GM12875 (cell line): ENCODE data around the gene HSPBP1.

Experiments used
- H3K4me3 ChIP-seq: one replicate; pipeline ENCODE4 v1.5.1; 2011; ENCODE audit warnings: low read depth, low read length, control low read depth
- CTCF ChIP-seq: IDR thresholded peaks from 2 replicates; pipeline ENCODE4 v1.5.1; 2011; ENCODE audit warnings: low read depth, mild to moderate bottlenecking, control low read depth, inconsistent platforms, low read length, moderate library complexity, borderline replicate concordance; ENCODE audit not compliant: insufficient read depth

HSPBP1 gene

GRCh38 chr19:55257461-55258420 lies 22.2 kb downstream of the HSPBP1 start:
- peak overlapping the region; percentile 99 for H3K4me3 ChIP-seq
- no peak for TF ChIP-seq CTCF

DNA sequence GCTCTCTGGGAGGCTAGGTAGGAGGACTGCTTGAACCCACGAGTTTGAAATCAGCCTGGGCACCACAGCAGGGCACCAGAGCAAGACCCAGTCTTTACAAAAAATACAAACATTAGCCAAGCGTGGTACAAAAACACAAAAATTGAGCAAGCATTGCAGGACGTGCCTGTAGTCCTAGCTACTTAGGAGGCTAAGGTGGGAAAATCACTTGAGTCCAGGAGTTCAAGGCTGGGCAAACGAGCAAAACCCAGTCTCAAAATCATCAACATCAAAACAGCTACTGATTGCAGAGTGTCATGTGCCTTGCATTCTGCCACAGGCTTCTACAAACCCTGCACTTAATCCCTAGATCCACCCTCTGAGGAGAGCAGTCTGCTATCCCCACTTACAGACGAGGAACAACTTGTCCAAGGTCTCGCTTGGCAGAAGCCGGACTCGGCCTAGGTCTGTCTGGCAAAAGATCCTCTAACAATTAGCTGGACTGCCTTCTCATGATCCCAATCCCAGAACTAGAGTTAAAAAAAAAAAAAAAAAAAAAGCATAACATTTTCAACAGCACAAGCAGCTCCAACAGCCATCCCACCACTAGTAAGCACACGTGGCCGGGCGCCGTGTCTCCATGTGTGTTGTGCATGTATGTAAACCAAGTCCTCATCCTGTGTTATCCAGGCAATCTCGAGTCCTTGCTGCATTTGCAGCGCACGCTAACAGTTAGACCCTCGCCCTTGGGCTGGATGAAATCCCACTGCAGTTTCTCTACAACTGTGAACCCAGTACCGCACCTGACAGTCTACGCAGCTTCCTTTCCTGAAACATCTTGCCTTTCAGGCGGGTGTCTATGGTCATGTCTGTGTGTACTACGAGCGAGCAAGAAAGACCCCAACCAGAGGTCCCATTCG lies 23.1 kb downstream of the HSPBP1 start:
- TF ChIP-seq CTCF = no peak

GRCh38 chr19:55255618-55256423 lies 24.1 kb downstream of the HSPBP1 start:
- no peak for TF ChIP-seq CTCF
- H3K4me3 ChIP-seq = peak overlapping the region; percentile 99

More for the DNA sequence above, 23.1 kb downstream of the HSPBP1 start:
- peak overlapping the region; percentile 99 for H3K4me3 ChIP-seq

- TF ChIP-seq CTCF = no peak
- H3K4me3 ChIP-seq = peak overlapping the region; percentile 99
Measured at GRCh38 chr19:55254625-55254977, 25.3 kb downstream of the HSPBP1 start.

- peak overlapping the region; percentile 99 for H3K4me3 ChIP-seq
- no peak for TF ChIP-seq CTCF
Measured at GRCh38 chr19:55253842-55254624, 25.9 kb downstream of the HSPBP1 start.

DNA sequence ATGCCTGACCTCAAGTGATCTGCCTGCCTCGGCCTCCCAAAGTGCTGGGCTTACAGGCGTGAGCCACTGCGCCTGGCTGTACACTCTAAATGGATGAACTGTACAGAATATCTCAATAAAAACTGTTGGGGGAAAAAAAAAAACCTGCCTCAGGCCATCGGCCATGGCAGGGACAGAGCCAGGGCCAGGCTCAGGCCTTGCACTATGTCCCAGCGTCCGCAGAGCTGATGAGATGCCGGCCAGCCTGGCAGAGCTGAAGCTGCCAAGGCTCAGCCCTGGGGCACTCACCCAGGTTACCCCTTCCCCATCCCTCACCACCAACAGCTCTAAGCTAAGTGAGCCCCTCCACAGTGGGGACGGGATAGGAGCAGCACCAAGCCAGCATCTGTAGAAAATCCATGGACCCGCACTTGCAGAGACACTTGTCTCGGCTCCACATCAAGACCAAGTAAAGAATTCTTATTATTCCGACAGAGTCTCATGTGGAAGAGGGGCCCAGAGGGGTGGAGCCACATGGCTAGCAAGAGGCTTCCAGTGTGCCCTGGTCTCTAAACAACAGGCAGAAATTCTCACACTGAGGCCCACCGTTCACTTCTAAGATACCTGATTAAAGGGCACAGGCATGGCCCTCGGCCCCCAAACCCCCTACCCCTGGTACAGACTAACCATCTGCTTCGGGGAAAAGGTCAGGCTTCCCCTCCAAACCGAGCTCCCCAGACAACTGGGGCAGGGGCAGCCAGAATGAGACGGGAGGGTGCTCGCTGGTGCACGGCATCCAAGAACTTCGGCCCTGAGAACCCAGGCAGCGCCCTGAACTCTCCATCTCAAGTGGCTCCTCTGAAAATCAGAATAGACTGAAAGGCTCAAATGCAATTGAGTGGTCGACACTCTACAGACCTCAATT lies 26.9 kb downstream of the HSPBP1 start:
- peak overlapping the region; percentile 99 for H3K4me3 ChIP-seq
- no peak for TF ChIP-seq CTCF
